SKM-1 treated with dmso at 0.1 percent for 144 hours (cell line): ENCODE data around the gene ZNF761.
"Not testable (repeated sequence)": the region's sequence is repeated elsewhere in the genome, so short reads cannot be mapped to it uniquely, and the experiment has no call there.

Experiments
- DNase-seq: peaks from one replicate; lab custom pipeline; 2025; ENCODE audit not compliant: unreplicated experiment; lab: John Stamatoyannopoulos, UW

The ZNF761 gene

GRCh38 chr19:53431399-53432087 is at the start of gene ZNF761:
ZNF761 (plus strand) TSS chr19:53431984; CDS start chr19:53447269, 15,285 bp downstream.
- DNase-seq, result peak; percentile 61

GRCh38 chr19:53388168-53388567 is 43.6 kb upstream of the ZNF761 start:
- no peak for DNase-seq

- no peak for DNase-seq
Observed at GRCh38 chr19:53388904-53389303, 42.9 kb upstream of the ZNF761 start.

GRCh38 chr19:53389571-53389970 is 42.2 kb upstream of the ZNF761 start:
- DNase-seq, result no peak

GRCh38 chr19:53389978-53390377 is 41.8 kb upstream of the ZNF761 start:
- no peak for DNase-seq

GRCh38 chr19:53394522-53394973 is 37.2 kb upstream of the ZNF761 start:
- DNase-seq, result no peak

GRCh38 chr19:53394974-53395839 is 36.6 kb upstream of the ZNF761 start, which contains the start of gene ZNF765:
ZNF765 (plus strand) TSS chr19:53395149; CDS start chr19:53398016, 2,867 bp downstream.
- DNase-seq, result peak; percentile 30

GRCh38 chr19:53395840-53396524 is 35.8 kb upstream of the ZNF761 start:
- DNase-seq, result not testable (repeated sequence)

GRCh38 chr19:53396525-53396868 is 35.3 kb upstream of the ZNF761 start:
- DNase-seq, result no peak

- not testable (repeated sequence) for DNase-seq
Observed at GRCh38 chr19:53397918-53398317, 33.9 kb upstream of the ZNF761 start.

- no peak for DNase-seq
Observed at GRCh38 chr19:53409505-53410204, 22.1 kb upstream of the ZNF761 start.

GRCh38 chr19:53420520-53421315 is 11.1 kb upstream of the ZNF761 start:
- not testable (repeated sequence) for DNase-seq

GRCh38 chr19:53422551-53422950 is 9.2 kb upstream of the ZNF761 start:
- DNase-seq, result no peak

- not testable (repeated sequence) for DNase-seq
Observed at GRCh38 chr19:53423074-53423473, 8.7 kb upstream of the ZNF761 start.

- not testable (repeated sequence) for DNase-seq
Observed at GRCh38 chr19:53423680-53424079, 8.1 kb upstream of the ZNF761 start.

GRCh38 chr19:53424968-53425597 is 6.7 kb upstream of the ZNF761 start:
- peak; percentile 28 for DNase-seq

GRCh38 chr19:53432088-53432661 is 391 bp downstream of the ZNF761 start:
- no peak for DNase-seq

GRCh38 chr19:53443809-53444208 is 12.0 kb downstream of the ZNF761 start:
- not testable (repeated sequence) for DNase-seq

GRCh38 chr19:53447196-53447595 is 15.4 kb downstream of the ZNF761 start:
- not testable (repeated sequence) for DNase-seq
